Karpas-422 (cell line): ENCODE results near the gene HEATR5A. TPM values are rescaled to one million over a fixed set of nuclear protein-coding genes. Genes with fewer than 3 reads are reported as not detected.

Source experiments
- DNase-seq: peaks from one replicate; pipeline ENCODE4 v3.0.0-alpha.2; 2015
- H2AFZ ChIP-seq: fragments of 200-600 bp; sonication (generic); 2 replicates; pipeline ENCODE4 v1.6.1; 2014; ENCODE audit warnings: antibody characterized with exemption, low read length, mixed read lengths
- H3K27ac ChIP-seq: fragments of 200-600 bp; sonication (generic); 2 replicates; pipeline ENCODE4 v1.5.1; 2014; ENCODE audit warnings: mild to moderate bottlenecking, low read length, moderate library complexity
- H3K27me3 ChIP-seq: fragments of 200-600 bp; sonication (generic); 2 replicates; pipeline ENCODE4 v1.6.1; 2014; ENCODE audit warnings: low read length, mixed read lengths
- H3K36me3 ChIP-seq: fragments of 200-600 bp; sonication (generic); 2 replicates; pipeline ENCODE4 v1.6.1; 2014; ENCODE audit warnings: low read length, mixed read lengths; ENCODE audit not compliant: insufficient read depth
- H3K4me1 ChIP-seq: fragments of 200-600 bp; sonication (generic); 2 replicates; pipeline ENCODE4 v1.6.1; 2014; ENCODE audit warnings: mild to moderate bottlenecking, low read length, mixed read lengths
- H3K4me2 ChIP-seq: fragments of 200-600 bp; sonication (generic); 2 replicates; pipeline ENCODE4 v1.6.1; 2014; ENCODE audit warnings: low read length, low read depth, mild to moderate bottlenecking; ENCODE audit not compliant: poor library complexity, severe bottlenecking
- H3K4me3 ChIP-seq: fragments of 200-600 bp; sonication (generic); 2 replicates; pipeline ENCODE4 v1.5.1; 2014; ENCODE audit warnings: mild to moderate bottlenecking, antibody characterized with exemption, low read length, mixed read lengths
- H3K79me2 ChIP-seq: fragments of 200-600 bp; sonication (generic); 2 replicates; pipeline ENCODE4 v1.6.1; 2014; ENCODE audit warnings: mild to moderate bottlenecking, low read length, mixed read lengths
- H3K9ac ChIP-seq: fragments of 200-600 bp; sonication (generic); 2 replicates; pipeline ENCODE4 v1.6.0; 2014; ENCODE audit warnings: low read length
- H3K9me2 ChIP-seq: fragments of 200-600 bp; sonication (generic), shearing (Covaris generic); replicated peaks from 2 replicates; pipeline ENCODE4 v1.6.0; 2014; ENCODE audit warnings: mild to moderate bottlenecking, low read length, moderate library complexity; ENCODE audit not compliant: insufficient read depth
- H3K9me3 ChIP-seq: fragments of 300-700, 200-600 bp; sonication (generic); 2 replicates; pipeline ENCODE4 v1.6.1; 2014; ENCODE audit warnings: low read length, mixed read lengths
- H4K20me1 ChIP-seq: fragments of 200-600 bp; sonication (generic); 2 replicates; pipeline ENCODE4 v1.6.1; 2014; ENCODE audit warnings: mild to moderate bottlenecking, antibody characterized with exemption, low read length, low read depth; ENCODE audit not compliant: insufficient read depth
- total RNA-seq: library from RNA; depleted of rRNA; stranded (reverse); fragments of >200 nt; shearing (Covaris generic); gene quantifications from 2 replicates; pipeline ENCODE4 v1.2.3, GENCODE V29; 2014; ENCODE audit warnings: low replicate concordance

HEATR5A gene
- total RNA-seq, 1 experiment from 2014 or later, result 47.4 TPM

- H3K4me3 ChIP-seq, result no peak overlapping the region
Observed at GRCh38 chr14:31303654-31304053, 116.7 kb downstream of the HEATR5A start.

DNA sequence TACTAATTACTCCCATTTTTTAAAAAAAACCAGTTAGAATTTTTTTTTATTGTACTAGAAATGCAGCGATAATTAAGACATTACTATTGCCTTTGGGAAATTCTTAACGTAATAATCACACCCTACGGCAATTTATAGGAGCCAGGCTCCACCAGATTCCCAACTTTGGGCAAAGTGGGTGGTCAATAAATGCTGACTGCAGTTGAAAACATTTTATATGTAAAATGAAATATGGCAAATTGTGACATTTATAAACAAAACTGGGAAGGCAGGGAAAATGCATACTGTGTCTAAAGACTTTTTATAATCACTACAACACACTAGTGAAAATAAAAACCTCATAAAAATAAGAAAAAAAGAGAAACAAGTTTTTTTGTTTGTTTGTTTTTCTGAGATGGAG lies 119.5 kb downstream of the HEATR5A start:
- DNase-seq, result no peak
- Histone ChIP-seq H3K27ac (no peak overlapping the region), H3K36me3 (peaks cover 26% of the 10 kb centered on the region; the same call in 1 of the 2 replicates), H3K79me2 (0 out of 2 replicates have a peak, but pooled peaks cover 3% of the 10 kb centered on the region), H4K20me1 (no peaks in the 10 kb centered on the region), H2AFZ (no peak overlapping the region), H3K4me2 (no peak overlapping the region), H3K9me2 (no peaks in the 10 kb centered on the region), H3K9me3 (no peaks in the 10 kb centered on the region), H3K4me3 (no peak overlapping the region), H3K9ac (no peak overlapping the region), H3K4me1 (peaks cover 19% of the 10 kb centered on the region), H3K27me3 (no peaks in the 10 kb centered on the region)

More at GRCh38 chr14:31303654-31304053, 116.7 kb downstream of the HEATR5A start:
- Histone ChIP-seq H3K36me3 (peaks cover 26% of the 10 kb centered on the region; the same call in 1 of the 2 replicates), H3K79me2 (no peaks in the 10 kb centered on the region), H3K9me3 (no peaks in the 10 kb centered on the region), H3K4me2 (no peak overlapping the region), H3K4me1 (peaks cover 3% of the 10 kb centered on the region; the same call in 1 of the 2 replicates), H2AFZ (no peak overlapping the region), H3K27ac (no peak overlapping the region), H3K27me3 (no peaks in the 10 kb centered on the region), H3K9me2 (no peaks in the 10 kb centered on the region), H4K20me1 (no peaks in the 10 kb centered on the region), H3K9ac (no peak overlapping the region)
- no peak for DNase-seq

DNA sequence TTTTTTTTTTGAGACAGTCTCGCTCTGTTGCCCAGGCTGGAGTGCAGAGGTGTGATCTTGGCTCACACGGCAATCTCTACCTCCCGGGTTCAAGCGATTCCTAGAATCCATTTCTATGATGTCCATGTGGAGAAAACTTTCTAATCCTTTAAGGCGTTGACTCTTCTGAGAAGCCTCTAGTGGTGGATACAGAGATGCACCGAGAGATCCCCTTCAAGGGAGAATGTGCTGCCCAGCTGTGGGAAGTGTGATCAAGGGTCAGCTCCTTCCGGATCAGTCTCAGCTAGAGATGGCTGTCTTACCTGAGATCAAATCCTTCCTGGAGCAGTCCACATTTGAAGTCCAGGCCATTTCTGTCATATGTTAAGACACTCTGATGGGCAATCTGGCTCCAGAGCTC lies 120.1 kb downstream of the HEATR5A start:
- Histone ChIP-seq H3K4me1 (peaks cover 19% of the 10 kb centered on the region), H3K4me2 (no peak overlapping the region), H4K20me1 (no peaks in the 10 kb centered on the region), H3K9me2 (no peaks in the 10 kb centered on the region), H3K9ac (no peak overlapping the region), H3K79me2 (0 out of 2 replicates have a peak, but pooled peaks cover 3% of the 10 kb centered on the region), H3K27me3 (no peaks in the 10 kb centered on the region), H2AFZ (no peak overlapping the region), H3K27ac (no peak overlapping the region), H3K9me3 (no peaks in the 10 kb centered on the region), H3K4me3 (no peak overlapping the region), H3K36me3 (peaks cover 21% of the 10 kb centered on the region; the same call in 1 of the 2 replicates)
- no peak for DNase-seq

- Histone ChIP-seq H3K4me1 (peaks cover 23% of the 10 kb centered on the region), H3K79me2 (0 out of 2 replicates have a peak, but pooled peaks cover 3% of the 10 kb centered on the region), H3K4me2 (peak overlapping the region; percentile 55), H3K27me3 (no peaks in the 10 kb centered on the region), H3K9ac (0 out of 2 replicates have a peak overlapping the region, but pooled peaks have one; percentile 2), H3K4me3 (no peak overlapping the region), H3K36me3 (peaks cover 27% of the 10 kb centered on the region; the same call in 1 of the 2 replicates), H3K9me2 (no peaks in the 10 kb centered on the region), H2AFZ (no peak overlapping the region), H4K20me1 (no peaks in the 10 kb centered on the region), H3K9me3 (no peaks in the 10 kb centered on the region), H3K27ac (peak overlapping the region; percentile 56)
- DNase-seq, result no peak
Observed at GRCh38 chr14:31297701-31298344, 122.5 kb downstream of the HEATR5A start.

DNA sequence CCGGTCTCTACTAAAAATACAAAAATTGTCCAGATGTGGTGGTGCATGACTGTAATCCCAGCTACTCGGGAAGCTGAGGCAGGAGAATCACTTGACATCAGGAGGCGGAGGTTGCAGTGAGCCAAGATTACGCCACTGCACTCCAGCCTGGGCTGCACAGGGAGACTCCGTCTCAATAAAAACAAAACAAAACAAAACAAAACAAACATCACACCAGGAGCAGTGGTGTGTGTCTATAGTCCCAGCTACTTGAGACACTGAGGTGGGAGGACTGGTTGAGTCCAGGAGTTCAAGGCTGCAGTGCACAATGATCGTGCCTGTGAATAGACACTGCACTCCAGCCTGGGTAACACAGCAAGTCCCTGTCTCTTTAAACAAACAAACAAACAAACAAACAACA lies 123.2 kb downstream of the HEATR5A start:
- Histone ChIP-seq H3K27me3 (no peaks in the 10 kb centered on the region), H3K27ac (peak overlapping the region; percentile 56), H3K36me3 (peaks cover 22% of the 10 kb centered on the region; the same call in 1 of the 2 replicates), H3K9me3 (no peaks in the 10 kb centered on the region), H3K4me1 (peaks cover 23% of the 10 kb centered on the region), H3K9ac (no peak overlapping the region), H3K9me2 (no peaks in the 10 kb centered on the region), H2AFZ (no peak overlapping the region), H3K4me2 (peak overlapping the region; percentile 55), H4K20me1 (no peaks in the 10 kb centered on the region), H3K79me2 (0 out of 2 replicates have a peak, but pooled peaks cover 3% of the 10 kb centered on the region), H3K4me3 (no peak overlapping the region)
- no peak for DNase-seq

- DNase-seq, result no peak
- Histone ChIP-seq H3K9me2 (no peaks in the 10 kb centered on the region), H3K36me3 (peaks cover 19% of the 10 kb centered on the region; the same call in 1 of the 2 replicates), H3K27me3 (no peaks in the 10 kb centered on the region), H4K20me1 (no peaks in the 10 kb centered on the region), H3K79me2 (0 out of 2 replicates have a peak, but pooled peaks cover 3% of the 10 kb centered on the region), H3K9ac (no peak overlapping the region), H2AFZ (no peak overlapping the region), H3K27ac (no peak overlapping the region), H3K4me1 (peaks cover 31% of the 10 kb centered on the region), H3K9me3 (no peaks in the 10 kb centered on the region), H3K4me3 (no peak overlapping the region), H3K4me2 (no peak overlapping the region)
Observed at GRCh38 chr14:31294746-31295405, 125.5 kb downstream of the HEATR5A start.

DNA sequence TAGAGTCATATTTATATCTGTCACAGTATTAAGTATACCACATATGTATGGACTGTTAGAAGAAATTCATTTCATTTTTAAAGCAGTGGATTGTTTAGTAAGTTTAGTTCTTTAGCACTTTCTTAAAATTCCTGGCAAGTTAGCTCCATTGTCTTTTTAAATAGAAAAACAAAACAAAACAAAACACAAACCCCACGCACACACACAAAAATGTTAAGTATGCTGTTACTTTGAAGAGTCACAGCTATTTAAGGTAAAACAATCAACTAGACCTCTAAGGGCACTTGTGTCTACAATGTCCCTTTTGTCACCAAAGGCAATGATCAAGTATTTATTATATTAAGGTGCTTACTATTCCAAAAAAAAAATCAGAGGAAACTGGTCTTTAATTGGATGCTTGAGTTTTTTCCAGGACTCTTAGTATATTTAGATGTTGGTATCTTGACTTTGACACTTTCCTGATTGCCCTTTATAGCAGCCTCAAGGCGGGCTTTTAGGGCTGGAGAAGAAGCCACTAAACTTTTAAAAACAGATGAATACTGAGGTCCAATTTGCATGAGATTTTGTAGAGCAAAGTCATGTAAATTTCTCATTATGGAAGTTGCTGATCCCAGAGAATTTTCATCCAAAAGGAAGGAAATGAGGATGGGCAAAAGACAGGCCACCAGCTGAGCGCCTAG lies 127.3 kb downstream of the HEATR5A start:
- Histone ChIP-seq H3K9ac (no peak overlapping the region), H3K4me3 (no peak overlapping the region), H4K20me1 (no peaks in the 10 kb centered on the region), H3K27ac (no peak overlapping the region), H3K4me2 (no peak overlapping the region), H2AFZ (no peak overlapping the region), H3K9me2 (no peaks in the 10 kb centered on the region), H3K36me3 (peaks cover 19% of the 10 kb centered on the region; the same call in 1 of the 2 replicates), H3K79me2 (0 out of 2 replicates have a peak, but pooled peaks cover 3% of the 10 kb centered on the region), H3K9me3 (no peaks in the 10 kb centered on the region), H3K4me1 (peaks cover 22% of the 10 kb centered on the region), H3K27me3 (no peaks in the 10 kb centered on the region)
- DNase-seq, result no peak

- Histone ChIP-seq H4K20me1 (no peaks in the 10 kb centered on the region), H3K4me1 (peaks cover 15% of the 10 kb centered on the region), H3K9me2 (no peaks in the 10 kb centered on the region), H3K9ac (no peak overlapping the region), H3K27ac (0 out of 2 replicates have a peak overlapping the region, but pooled peaks have one; percentile 18), H3K36me3 (peaks cover 15% of the 10 kb centered on the region; the same call in 1 of the 2 replicates), H3K4me3 (no peak overlapping the region), H3K9me3 (no peaks in the 10 kb centered on the region), H3K4me2 (no peak overlapping the region), H3K27me3 (no peaks in the 10 kb centered on the region), H2AFZ (no peak overlapping the region), H3K79me2 (no peaks in the 10 kb centered on the region)
- DNase-seq, result peak; percentile 58
Observed at GRCh38 chr14:31291210-31291609, 129.1 kb downstream of the HEATR5A start.
